ENCODE results near the gene RNF31.

GRCh38 chr14:24146453-24146977 is 783 bp upstream of the RNF31 start, which contains the start of gene PSME2:
- TF ChIP-seq CTCF (conservative IDR thresholded peaks at IDR 0.05; ENCODE audit: low read depth, low read length) = no peak
- TF ChIP-seq EZH2 (IDR thresholded peaks at IDR 0.05; ENCODE audit: low read length, unreplicated experiment) = no peak
